Measurements from ENCODE around the gene CLEC1A.
A peak's percentile ranks its signal among the peaks of the same experiment; 100 is the strongest.

CLEC1A gene

GRCh38 chr12:10098791-10099190 lies at the start of gene CLEC1A:
TSS of gene CLEC1A (minus strand) at chr12:10098985. CDS start at chr12:10098922, 63 bp downstream.
- no peak for DNase-seq

DNA sequence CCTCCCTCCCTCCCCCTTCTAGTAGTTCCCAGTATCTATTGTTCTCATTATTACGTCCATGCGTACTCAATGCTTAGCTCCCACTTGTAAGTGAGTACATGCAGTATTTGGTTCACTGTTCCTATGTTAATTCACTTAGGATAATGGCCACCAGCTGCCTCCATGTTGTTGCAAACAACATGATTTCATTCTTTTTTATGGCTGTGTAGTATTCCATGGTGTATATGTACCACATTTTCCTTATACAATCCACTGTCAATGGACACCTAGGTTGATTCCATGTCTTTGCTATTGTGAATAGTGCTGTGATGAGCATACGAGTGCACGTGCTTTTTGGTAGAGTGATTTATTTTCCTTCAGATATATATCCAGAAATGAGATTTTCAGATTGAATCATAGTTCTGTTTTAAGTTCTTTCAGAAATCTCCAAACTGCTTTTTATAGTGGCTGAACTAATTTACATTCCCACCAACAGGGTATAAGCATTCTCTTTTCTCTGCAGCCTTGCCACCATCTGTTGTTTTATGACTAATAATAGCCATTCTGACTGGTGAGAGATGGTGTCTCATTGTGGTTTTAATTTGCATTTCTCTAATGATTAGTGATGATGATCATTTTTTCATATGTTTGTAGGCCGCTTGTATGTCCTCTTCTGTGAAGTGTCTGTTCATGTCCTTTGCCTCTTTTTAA lies 49.1 kb upstream of the CLEC1A start:
- DNase-seq: no peak

- no peak for DNase-seq
These were observed 44.3 kb upstream of the CLEC1A start for GRCh38 chr12:10142976-10143589.

DNA sequence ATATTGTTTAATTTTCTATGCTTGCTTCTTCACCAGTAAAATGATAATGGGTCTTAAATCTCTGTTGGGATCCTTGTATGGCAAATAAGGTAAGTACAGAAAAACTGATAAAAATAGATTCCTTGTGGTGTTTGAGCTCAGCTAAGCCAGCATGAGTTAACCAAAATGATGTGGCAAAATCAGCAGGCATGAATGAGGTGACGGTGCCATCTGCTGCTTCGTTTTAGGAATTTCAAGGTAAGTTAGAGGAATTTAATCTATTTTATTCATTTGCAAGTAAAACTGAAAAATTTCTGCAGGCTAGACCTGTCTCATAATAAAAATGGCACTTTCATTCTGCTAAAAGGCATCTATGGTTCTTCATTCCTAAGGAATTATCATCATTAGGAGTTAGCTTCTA lies 41.2 kb upstream of the CLEC1A start:
- peak; percentile 55 for DNase-seq

GRCh38 chr12:10136637-10137205 lies 37.9 kb upstream of the CLEC1A start:
- DNase-seq: no peak

DNA sequence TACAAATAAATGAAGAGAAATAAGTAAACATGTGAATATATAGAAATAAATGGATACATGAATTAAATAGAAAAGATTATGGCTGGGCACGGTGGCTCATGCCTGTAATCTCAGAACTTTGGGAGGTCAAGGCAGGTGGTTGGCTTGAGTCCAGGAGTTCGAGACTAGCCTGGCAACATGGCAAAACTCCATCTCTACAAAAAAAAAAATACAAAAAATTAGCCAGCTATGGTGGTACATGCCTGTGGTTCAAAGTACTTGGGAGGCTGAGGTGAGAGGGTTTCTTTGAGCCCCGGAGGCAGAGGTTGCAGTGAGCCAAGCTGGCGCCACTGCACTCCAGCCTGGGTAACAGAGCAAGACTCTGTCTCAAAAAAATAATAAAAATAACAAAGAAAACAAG lies 36.3 kb upstream of the CLEC1A start:
- no peak for DNase-seq

- DNase-seq: no peak
These were observed 34.1 kb upstream of the CLEC1A start for GRCh38 chr12:10132850-10133370.

GRCh38 chr12:10131111-10131690 lies 32.4 kb upstream of the CLEC1A start:
- DNase-seq: no peak

GRCh38 chr12:10130042-10130441 lies 31.3 kb upstream of the CLEC1A start, which contains the start of gene CLEC7A:
TSS of gene CLEC7A (minus strand) at chr12:10130199. CDS start at chr12:10130082, 117 bp downstream.
- DNase-seq: no peak

- DNase-seq: no peak
These were observed 29.9 kb upstream of the CLEC1A start for GRCh38 chr12:10128687-10129086.

DNA sequence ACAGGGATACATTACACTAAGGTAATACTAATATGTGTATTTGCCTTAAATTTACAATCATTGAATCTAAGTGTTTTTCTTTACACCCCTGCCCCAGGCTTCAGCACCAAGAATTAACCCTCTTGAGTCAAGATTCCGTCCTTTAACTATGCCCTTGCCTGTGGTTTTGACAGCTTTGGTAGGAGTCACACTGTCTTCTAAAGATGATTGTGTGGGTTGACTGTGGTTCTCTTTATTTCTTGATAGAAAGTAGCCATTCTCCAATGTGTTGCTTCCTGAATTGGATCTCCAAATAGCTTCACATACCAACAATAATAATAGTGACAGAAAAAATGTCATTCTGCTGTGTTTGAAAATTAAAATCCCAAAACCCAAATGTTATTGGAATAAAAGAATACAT lies 27.6 kb upstream of the CLEC1A start:
- no peak for DNase-seq

DNA sequence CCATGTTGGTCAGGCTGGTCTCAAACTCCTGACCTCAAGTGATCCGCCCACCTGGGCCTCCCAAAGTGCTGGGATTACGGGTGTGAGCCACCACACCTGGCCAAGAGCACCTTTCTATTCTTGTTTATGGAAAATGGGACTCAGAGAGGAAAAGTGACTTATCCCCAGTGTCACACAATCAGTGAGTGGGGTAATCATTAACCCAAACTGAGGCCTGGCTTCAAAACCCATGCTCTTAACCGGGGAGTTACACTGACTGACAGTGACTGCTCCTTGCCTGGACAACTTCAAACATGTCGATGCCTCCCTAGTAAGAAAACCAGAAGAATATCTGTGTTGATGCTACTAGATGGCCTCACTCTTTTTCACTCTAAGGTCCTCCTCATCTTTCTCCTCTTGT lies 23.9 kb upstream of the CLEC1A start:
- no peak for DNase-seq

- no peak for DNase-seq
These were observed 22.5 kb upstream of the CLEC1A start for GRCh38 chr12:10121278-10121677.

DNA sequence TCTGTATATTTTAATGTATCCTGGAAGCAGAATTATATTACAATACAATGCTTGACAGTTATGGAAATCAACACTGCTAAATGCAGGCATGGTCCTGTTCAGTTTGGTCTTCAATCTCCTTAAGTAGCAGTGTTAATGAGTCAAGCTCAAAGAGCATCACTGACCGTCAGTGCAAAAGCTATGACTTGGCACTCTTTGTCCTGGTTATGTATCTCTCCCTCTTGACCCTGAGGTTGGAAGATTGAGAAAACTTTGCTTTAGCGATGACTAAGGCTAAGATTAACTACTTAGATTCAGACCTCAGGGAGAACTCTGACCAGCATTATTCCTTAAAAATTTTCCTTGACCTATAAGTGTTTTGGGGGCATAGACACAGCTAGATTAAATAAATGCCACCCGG lies 20.3 kb upstream of the CLEC1A start:
- DNase-seq: no peak

DNA sequence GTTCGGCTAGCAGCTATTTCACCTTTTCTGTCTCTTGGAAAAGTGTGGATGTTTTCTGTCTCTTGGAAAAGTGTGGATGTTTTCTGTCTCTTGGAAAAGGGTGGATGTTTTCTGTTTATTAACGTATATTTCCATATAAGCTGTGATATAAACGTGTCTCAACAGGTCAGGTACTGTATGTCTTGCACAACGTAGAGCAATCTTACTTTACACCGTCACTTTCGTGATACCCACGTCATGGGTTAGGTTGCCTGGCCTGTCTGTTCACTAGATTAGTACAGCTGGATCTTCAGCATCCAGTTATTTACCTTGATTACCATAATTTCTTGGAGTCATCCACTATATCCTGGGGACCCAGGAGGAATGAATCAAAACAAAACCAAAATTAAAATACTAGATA lies 17.1 kb upstream of the CLEC1A start:
- DNase-seq: no peak

DNA sequence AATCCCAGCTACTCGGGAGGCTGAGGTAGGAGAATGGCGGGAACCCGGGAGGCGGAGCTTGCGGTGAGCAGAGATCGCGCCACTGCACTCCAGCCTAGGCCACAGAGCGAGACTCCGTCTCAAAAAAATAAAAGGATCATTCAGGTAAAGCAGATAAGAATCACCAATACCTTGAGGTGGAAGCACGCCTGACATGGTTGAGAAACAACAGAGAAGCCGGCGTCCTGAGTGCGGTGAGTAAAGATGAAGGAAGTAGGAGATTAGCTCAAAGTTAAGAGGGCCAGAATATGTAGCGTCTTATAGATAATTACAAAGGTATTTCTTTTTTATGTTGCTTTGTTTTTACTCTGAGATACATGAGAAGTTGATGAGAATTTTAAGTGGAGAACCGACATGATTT lies 16.5 kb upstream of the CLEC1A start:
- no peak for DNase-seq

DNA sequence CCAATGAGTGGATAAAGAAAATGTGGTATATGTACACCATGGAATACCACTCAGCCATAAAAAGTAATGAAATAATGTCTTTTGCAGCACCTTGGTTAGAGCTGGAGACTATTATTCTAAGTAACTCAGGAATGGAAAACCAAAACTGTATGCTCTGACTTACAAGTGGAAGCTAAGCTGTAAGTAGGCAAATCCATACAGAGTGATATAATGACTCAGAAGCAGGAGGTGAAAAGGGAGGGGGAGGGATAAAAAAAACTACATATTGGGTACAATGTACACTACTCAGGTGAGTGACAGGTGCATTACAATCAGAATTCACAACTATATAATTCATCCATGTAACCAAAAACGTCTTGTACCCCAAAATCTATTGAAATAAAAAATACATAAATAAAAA lies 15.1 kb upstream of the CLEC1A start:
- DNase-seq: no peak

- DNase-seq: no peak
These were observed 14.3 kb upstream of the CLEC1A start for GRCh38 chr12:10113075-10113474.

DNA sequence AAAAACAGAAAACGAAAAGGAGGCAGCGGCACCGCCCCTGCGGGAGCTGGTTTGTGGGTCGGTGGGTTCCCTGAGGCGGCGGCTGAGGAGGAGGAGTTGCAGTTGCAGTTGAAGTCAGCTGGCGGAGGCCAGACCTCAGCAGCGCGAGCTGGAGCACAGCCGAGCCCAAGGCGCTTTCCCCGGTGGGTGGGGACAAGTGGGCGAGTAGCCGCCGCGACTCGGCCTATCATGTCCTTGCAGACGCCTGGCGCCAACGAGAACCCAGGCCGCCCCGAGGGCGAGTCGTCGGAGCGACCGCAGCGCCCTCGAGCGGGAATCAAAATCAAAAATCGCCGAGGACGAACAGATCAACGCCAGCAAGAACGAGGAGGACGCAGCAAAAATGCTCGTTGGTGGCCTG lies 12.7 kb upstream of the CLEC1A start:
- no peak for DNase-seq

DNA sequence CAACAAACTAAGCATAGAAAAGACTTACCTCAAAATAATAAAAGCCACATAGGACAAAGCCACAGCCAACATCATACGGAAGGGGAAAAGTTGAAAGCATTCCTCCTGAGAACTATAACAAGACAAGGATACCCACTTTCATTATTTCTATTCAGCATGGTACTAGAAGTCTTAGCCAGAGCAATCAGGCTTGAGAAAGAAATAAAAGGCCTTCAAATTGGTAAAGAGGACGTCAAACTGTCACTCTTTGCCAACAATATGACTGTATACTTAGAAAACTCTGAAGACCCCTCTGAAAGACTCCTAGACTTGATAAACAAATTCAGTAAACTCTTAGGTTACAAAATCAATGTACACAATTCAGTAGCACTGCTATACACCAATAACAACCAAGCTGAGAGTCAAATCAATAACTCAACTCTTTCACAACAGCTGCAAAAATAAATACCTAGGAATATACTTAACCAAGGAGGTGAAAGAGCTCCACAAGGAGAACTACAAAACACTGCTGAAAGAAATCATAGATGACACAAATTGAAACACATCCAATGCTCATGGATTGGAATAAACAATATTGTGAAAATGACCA lies 11.6 kb upstream of the CLEC1A start:
- DNase-seq: no peak

DNA sequence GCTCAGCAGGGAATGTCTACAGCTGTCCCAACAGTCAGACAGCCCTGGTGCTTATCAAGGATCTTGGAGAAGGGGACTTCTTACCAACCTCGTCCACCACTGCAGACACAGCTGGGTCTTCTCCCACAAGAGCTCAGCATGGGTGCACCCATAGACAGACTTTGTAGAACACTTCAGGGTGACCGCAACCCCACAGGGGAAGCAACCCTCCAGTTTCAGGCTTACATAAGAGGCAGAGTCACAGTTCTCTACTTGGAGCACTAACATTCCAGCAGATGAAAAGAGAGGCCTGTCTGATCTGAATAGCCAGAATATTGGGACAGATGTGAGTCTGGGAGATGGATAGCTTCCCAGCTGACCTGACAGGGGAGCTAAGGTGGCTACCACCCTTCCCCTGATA lies 3.5 kb upstream of the CLEC1A start:
- DNase-seq: no peak

DNA sequence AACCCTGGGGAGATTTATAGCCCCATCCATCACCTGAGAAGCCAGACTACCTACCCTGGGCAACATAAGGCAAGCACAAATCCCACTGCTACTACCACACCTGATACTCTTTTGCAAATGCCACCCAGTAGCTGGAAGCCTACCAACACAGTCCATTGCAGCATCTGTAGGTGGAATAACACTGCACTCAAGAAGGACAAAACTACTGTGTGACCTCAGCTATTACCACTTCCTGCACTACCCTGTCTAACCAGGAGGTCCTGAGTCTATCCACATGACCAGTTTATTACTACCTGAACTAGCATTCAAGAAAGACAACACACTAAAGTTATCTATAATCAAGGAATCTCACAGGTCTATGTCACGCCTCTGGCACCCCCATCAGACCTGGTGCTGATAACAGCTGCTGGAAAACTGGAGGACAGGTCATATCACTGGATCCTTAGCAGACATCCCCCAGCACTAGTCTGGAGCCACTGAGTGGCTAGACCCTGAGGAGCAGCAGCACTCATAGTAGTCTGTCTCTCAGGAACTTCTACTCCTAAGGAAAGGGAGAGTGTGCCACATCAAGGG lies 2.9 kb upstream of the CLEC1A start:
- DNase-seq: no peak

GRCh38 chr12:10101042-10101579 lies 2.3 kb upstream of the CLEC1A start:
- no peak for DNase-seq

Data from stimulated activated CD4-positive, alpha-beta T cell treated with anti-CD3 and anti-CD28 coated beads, Interleukin-4, amount 100 ng/mL, for 24 hours (primary cell).